C4-2B (cell line): ENCODE measurements around the gene TCERG1L.

Source experiments
- H3K27ac ChIP-seq: fragments of 450-650 bp; 2 replicates; pipeline ENCODE4 v1.5.1; 2017
- ZFX ChIP-seq: fragments of 450-650 bp; IDR thresholded peaks from 2 replicates; pipeline ENCODE4 v1.6.1; 2017
- TF ChIP-seq, protein P1 (sequence below): fragments of 450-650 bp; conservative IDR thresholded peaks from 2 replicates; pipeline ENCODE4 v1.5.1; 2017; ENCODE audit warnings: mild to moderate bottlenecking

Gene TCERG1L

DNA sequence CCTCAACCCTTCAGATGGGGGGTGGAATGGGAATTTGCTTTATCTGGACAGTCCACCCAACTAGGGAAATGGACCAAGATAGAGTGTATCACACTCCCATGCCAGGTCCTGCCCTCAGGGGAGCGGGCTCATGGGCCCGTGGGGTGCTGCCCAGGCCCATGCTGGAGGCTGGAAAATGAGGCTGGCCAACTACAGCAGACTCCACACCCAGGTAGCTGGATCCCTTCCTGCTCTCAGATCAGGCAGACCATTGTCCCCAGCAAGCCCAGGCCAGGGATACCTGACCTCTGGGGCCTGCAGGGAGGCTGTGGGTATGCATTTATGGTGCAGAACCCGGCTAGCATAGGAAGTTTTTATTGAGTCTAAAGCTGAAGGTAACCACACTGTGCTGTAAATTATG is 162.4 kb downstream of the TCERG1L start:
- no peak overlapping the region for H3K27ac ChIP-seq
- no peak for TF ChIP-seq ZFX
- TF ChIP-seq, protein P1, sequence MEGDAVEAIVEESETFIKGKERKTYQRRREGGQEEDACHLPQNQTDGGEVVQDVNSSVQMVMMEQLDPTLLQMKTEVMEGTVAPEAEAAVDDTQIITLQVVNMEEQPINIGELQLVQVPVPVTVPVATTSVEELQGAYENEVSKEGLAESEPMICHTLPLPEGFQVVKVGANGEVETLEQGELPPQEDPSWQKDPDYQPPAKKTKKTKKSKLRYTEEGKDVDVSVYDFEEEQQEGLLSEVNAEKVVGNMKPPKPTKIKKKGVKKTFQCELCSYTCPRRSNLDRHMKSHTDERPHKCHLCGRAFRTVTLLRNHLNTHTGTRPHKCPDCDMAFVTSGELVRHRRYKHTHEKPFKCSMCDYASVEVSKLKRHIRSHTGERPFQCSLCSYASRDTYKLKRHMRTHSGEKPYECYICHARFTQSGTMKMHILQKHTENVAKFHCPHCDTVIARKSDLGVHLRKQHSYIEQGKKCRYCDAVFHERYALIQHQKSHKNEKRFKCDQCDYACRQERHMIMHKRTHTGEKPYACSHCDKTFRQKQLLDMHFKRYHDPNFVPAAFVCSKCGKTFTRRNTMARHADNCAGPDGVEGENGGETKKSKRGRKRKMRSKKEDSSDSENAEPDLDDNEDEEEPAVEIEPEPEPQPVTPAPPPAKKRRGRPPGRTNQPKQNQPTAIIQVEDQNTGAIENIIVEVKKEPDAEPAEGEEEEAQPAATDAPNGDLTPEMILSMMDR = no peak

DNA sequence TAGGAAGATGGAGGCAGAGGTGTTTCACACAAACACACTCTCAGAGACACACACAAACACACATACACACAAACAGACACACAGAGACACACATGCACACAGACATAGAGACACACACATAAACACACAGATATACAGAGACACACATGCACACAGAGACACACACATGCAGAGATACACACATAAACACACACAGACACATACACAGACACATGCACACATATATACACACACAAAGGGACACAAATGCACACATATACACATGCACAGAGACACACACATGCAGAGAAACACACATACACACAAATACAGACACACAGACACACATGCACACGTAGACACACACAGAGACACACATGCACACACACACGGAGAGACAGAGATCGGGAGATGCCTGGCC is 163.3 kb downstream of the TCERG1L start:
- TF ChIP-seq, protein P1 = no peak
- TF ChIP-seq ZFX = no peak
- no peak overlapping the region for H3K27ac ChIP-seq

DNA sequence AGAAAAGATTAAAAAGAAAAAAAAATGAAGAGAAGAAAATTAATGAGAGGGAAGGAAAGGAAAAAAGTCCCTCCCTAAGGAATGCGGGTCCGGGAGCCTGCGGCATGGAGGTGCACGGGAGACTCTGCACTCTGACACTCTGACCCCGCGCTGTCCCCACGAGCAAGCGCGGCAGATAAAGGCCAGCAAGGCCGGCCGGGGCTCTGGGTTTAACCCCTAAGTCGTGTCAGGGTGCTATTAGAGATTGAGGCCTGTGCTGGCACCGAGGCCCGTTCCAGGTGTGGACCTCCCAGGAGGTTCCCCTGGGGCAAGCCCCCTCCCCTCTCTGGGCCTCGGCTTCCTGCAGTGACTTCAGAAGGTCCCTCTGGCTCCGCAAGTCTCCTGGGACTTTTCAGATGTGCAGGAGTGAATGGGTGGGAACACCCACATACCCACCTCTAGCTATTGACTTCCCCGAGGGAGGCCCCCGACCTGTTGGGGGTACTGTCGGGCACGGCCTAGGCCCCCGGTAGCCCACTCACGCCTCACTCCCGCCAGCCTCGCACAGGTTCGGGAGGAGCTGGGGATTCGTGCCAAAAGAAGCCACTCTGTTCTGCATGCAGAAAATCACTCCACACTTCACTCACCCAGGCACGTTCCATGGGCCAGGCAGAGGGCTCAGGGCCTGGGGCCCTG is 164.1 kb downstream of the TCERG1L start:
- no peak for TF ChIP-seq ZFX
- TF ChIP-seq, protein P1 = no peak
- no peak overlapping the region for H3K27ac ChIP-seq

DNA sequence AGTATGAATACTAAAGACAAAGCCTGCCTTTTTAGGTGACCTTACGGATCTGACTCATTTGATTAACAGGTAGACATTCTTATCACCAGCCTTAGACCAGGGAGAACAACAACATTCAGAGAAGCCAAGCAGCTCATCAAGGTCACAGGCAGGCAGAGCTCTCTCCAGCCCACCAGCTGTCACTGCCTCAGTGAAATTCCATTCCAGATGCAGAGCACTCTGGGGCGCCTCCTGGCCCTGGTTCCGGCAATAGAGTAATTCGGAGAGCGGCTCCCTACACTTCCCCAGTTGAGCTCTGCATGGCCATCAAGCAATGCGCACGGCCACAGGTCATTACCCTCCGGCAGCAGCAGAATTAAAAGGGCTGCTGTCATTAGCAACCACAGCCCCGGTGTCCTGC is 164.7 kb downstream of the TCERG1L start:
- no peak for TF ChIP-seq ZFX
- TF ChIP-seq, protein P1 = no peak

DNA sequence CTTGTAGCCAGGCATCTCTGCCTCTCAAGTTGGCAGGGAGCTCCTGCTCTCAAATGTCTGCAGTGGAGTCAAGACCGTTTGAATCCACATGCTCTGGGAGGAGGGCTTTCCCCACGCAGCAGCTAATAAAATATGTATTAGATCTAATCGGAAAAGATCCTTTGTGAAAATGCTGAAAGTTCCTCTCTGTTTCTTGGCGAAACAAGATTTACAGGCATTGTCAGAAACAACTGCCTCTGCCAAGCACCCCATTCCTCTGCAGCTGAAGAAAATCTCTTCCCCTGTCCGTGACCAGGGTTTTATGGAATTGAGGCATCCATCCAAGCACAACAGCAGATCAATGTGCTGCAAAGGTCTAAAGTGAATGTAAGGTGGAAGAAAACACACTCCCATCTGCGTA is 165.8 kb downstream of the TCERG1L start:
- H3K27ac ChIP-seq = no peak overlapping the region
- no peak for TF ChIP-seq ZFX
- TF ChIP-seq, protein P1 = no peak

More for the DNA sequence above, 164.7 kb downstream of the TCERG1L start:
- no peak overlapping the region for H3K27ac ChIP-seq

DNA sequence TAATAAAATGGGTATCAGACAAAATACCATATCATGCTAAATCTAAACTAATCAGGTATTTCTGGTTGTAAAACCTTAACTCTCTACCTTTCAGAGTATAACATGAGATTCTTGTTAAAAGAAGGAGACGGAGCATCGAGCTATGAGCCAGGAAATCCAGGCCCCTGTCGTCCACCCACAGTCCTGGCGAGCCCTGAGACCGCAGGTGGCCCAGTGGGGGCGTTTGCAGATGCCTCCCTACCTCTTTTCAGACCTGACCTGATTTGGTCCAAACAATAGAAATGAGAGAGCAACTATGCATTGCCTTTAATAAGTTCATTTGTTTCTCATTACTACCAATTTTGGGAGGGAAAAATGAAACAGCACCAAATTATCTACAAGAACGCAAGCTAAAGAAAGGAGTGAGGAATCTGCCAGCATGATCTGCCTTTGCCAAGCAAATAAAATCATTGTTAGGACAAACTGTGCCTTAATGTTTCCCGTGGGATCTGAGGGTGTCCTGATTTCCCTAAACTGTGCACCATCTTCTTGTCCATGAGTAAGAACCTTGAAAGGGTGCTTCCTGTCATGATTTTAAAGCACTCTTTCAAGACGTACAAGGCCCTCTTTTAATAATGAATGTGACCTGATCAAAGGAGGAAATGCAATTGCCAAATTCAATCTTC is 166.7 kb downstream of the TCERG1L start:
- H3K27ac ChIP-seq = no peak overlapping the region
- TF ChIP-seq ZFX = no peak
- TF ChIP-seq, protein P1 = no peak

DNA sequence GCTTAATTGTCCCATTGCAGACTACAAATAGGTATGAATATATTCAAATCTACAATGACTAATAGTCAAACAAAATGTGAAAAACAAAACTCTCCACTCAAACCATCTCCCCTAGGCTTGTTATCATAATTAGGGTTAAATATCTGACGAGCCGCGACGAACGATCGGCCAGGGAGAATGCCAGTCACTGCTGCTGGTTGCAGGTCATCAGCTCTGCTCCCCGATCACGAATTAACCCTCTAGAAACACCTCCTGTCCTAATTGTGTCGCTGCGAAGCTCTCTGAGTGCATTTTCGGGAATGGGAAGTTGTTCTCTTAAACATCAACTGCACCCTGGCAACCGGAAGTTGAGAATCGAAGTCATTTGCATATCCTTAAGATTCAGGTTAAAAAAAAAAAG is 167.3 kb downstream of the TCERG1L start:
- TF ChIP-seq ZFX = no peak
- TF ChIP-seq, protein P1 = no peak
- H3K27ac ChIP-seq = no peak overlapping the region
